Transverse colon (tissue), 4 donors: ENCODE results near the gene NFKB1. TPM values are rescaled to one million over a fixed set of nuclear protein-coding genes. Genes with fewer than 3 reads are reported as not detected.
"Not testable (repeated sequence)": the region's sequence is repeated elsewhere in the genome, so short reads cannot be mapped to it uniquely, and the experiment has no call there.

ENCODE experiments used
- DNase-seq: peaks from one replicate; pipeline ENCODE4 v3.0.0-alpha.2; 2019
- H3K27ac ChIP-seq, 4 donors: fragments of 200-600 bp; sonication (generic); 2 replicates each; pipeline ENCODE4 v1.5.1; 2016 to 2018; ENCODE audit warnings: inconsistent platforms in 4 of 4
- H3K27me3 ChIP-seq: fragments of 200-600 bp; sonication (generic); 2 replicates; pipeline ENCODE4 v1.5.1; 2017; ENCODE audit warnings: inconsistent platforms
- H3K36me3 ChIP-seq, 4 donors: fragments of 200-600 bp; sonication (generic); 2 replicates each; pipeline ENCODE4 v1.5.1; 2017 to 2019; ENCODE audit warnings: inconsistent platforms in 4 of 4
- H3K4me1 ChIP-seq, 4 donors: fragments of 200-600 bp; sonication (generic); 2 replicates each; pipeline ENCODE4 v1.5.1; 2017 to 2020; ENCODE audit warnings: inconsistent platforms in 4 of 4
- H3K4me3 ChIP-seq, 4 donors: fragments of 200-600 bp; sonication (generic); 1 replicate in 1 of 4; 2 replicates in 3 of 4; pipeline versions ENCODE4 v1.5.1 to v1.6.1; 2017 to 2019; ENCODE audit warnings: inconsistent platforms in 4 of 4
- H3K9me3 ChIP-seq, 2 donors: fragments of 200-600 bp; sonication (generic); 2 replicates each; pipeline ENCODE4 v1.5.1; 2017 to 2019; ENCODE audit warnings: inconsistent platforms in 2 of 2
- CTCF ChIP-seq, 5 experiments: fragments of 200-600 bp in 3 of 5; fragments of 450-650 bp in 2 of 5; sonication (generic) in 3 of 5; IDR thresholded peaks; 1 replicate in 2 of 5; 2 replicates in 3 of 5; pipeline ENCODE4 v1.5.1; 2016 to 2017; ENCODE audit warnings: antibody characterized with exemption in 5 of 5, inconsistent platforms in 3 of 5, mild to moderate bottlenecking in 2 of 5, moderate library complexity in 1 of 5
- EP300 ChIP-seq: sonication (generic); formaldehyde crosslinking; IDR thresholded peaks from one replicate; pipeline ENCODE4 v1.6.1; 2017; ENCODE audit warnings: antibody characterized with exemption, low read depth
- POLR2A ChIP-seq: fragments of 450-650 bp; IDR thresholded peaks from one replicate; pipeline ENCODE4 v1.6.1; 2016; ENCODE audit warnings: antibody characterized with exemption, mild to moderate bottlenecking, moderate library complexity
- POLR2AphosphoS5 ChIP-seq, 3 donors: sonication (generic); formaldehyde crosslinking; IDR thresholded peaks; one replicate each; pipeline ENCODE4 v1.6.1; 2016; ENCODE audit warnings: antibody characterized with exemption in 3 of 3
- WGBS, 2 donors: methylation state at CpG; one replicate each; pipeline ENCODE4 v1.1.5; 2018; ENCODE audit warnings: low coverage in 1 of 2; 5-methylcytosine and 5-hydroxymethylcytosine counted together
- in situ Hi-C, 4 donors: fragments of 200-750 bp; cut with MboI; loops; one replicate each; pipeline versions ENCODE4 v1.15.0 to v1.15.1; 2017; ENCODE audit warnings: low sequenced_read_pairs in 3 of 4, low pct_ligation_motif_present in 1 of 4, low pct_unique_long_range_greater_than_20kb in 1 of 4
- intact Hi-C: fragments of 100-400 bp; cut with DNase I; formaldehyde crosslinking; loops from one replicate; pipeline ENCODE4 v1.15.1; 2023; ENCODE audit warnings: low total_unique reads
- total RNA-seq, 4 donors: library from RNA; depleted of rRNA; stranded (reverse); fragments of >200 nt; gene quantifications; one replicate each; pipeline ENCODE4 v1.1.0, GENCODE V29; 2016

Gene NFKB1
- total RNA-seq, 4 donors from 2014 or later = 20.9 to 35.8 (median 25.2) TPM

GRCh38 chr4:102616636-102617035 is 115.5 kb downstream of the NFKB1 start:
- Histone ChIP-seq H3K9me3 (no peaks in the 10 kb centered on the region), H3K4me1 (peaks cover 0 to 17% (median 8%) of the 10 kb centered on the region in 4 donors), H3K36me3 (peaks cover 0 to 33% (median 9%) of the 10 kb centered on the region in 4 donors), H3K27ac (no peak overlapping the region), H3K27me3 (no peaks in the 10 kb centered on the region), H3K4me3 (no peak overlapping the region)
- in situ Hi-C loops = loop anchor here in 3 of 4 donors (10.0 to 25.0 kb wide), 3 partner anchors 172 to 279 kb away; partner anchors contain the start of gene SLC39A8 (in 1 of the 3)
- TF ChIP-seq POLR2A (no peak), POLR2AphosphoS5 (IDR thresholded peaks at IDR 0.05) (peak in 1 of 3 donors; percentile 55)
- intact Hi-C loops = no loop called here
- WGBS, 2 donors = 72% methylated on average over 7 to 9 of the region's 9 CpGs
- DNase-seq = no peak

GRCh38 chr4:102619021-102619420 is 117.9 kb downstream of the NFKB1 start:
- H3K27me3 ChIP-seq, H3K27ac ChIP-seq, DNase-seq, intact Hi-C loops, H3K9me3 ChIP-seq, H3K4me3 ChIP-seq: not testable (repeated sequence)
- peaks cover 0 to 14% (median 5%) of the 10 kb centered on the region in 4 donors for H3K4me1 ChIP-seq
- in situ Hi-C loops = loop anchor here in 3 of 4 donors (10.0 to 25.0 kb wide), 3 partner anchors 174 to 282 kb away; partner anchors contain the start of gene SLC39A8 (in 1 of the 3)
- 59 to 67% methylated on average over 8 to 9 of the region's 9 CpGs for WGBS, 2 donors
- peaks cover 0 to 21% (median 4%) of the 10 kb centered on the region in 4 donors for H3K36me3 ChIP-seq

GRCh38 chr4:102619776-102620631 is 118.8 kb downstream of the NFKB1 start:
- not testable (repeated sequence) for H3K4me3 ChIP-seq, H3K9me3 ChIP-seq, DNase-seq, H3K27me3 ChIP-seq
- intact Hi-C loops (loop anchor here (10.0 kb wide), 3 partner anchors 175 to 475 kb away; partner anchors contain the start of gene BDH2), in situ Hi-C loops (loop anchor here (5.0 to 25.0 kb wide), 6 partner anchors 175 to 465 kb away; partner anchors contain the start of genes SLC39A8 (in 1 of the 4) and SLC9B1 (in 1 of the 4))
- peaks cover 0 to 16% (median 0%) of the 10 kb centered on the region in 4 donors for H3K36me3 ChIP-seq
- H3K27ac ChIP-seq = peak overlapping the region; percentile 53 to 75 (median 72)
- peaks cover 0 to 14% (median 5%) of the 10 kb centered on the region in 4 donors for H3K4me1 ChIP-seq
- WGBS, 2 donors = 65 to 71% methylated on average over 1 to 4 of the region's 4 CpGs

GRCh38 chr4:102620697-102621497 is 119.7 kb downstream of the NFKB1 start:
- H3K4me1 ChIP-seq = peaks cover 0 to 17% (median 5%) of the 10 kb centered on the region in 4 donors
- DNase-seq = peak; percentile 47
- H3K27me3 ChIP-seq = no peaks in the 10 kb centered on the region
- in situ Hi-C loops (loop anchor here (5.0 to 25.0 kb wide), 6 partner anchors 176 to 464 kb away; partner anchors contain the start of genes SLC39A8 (in 1 of the 4) and SLC9B1 (in 1 of the 4)), intact Hi-C loops (loop anchor here (10.0 kb wide), 3 partner anchors 176 to 474 kb away; partner anchors contain the start of gene BDH2)
- WGBS, 2 donors = 50 to 62% methylated on average over 7 to 8 of the region's 8 CpGs
- peaks cover 0 to 10% (median 0%) of the 10 kb centered on the region in 4 donors for H3K36me3 ChIP-seq
- H3K4me3 ChIP-seq = peak overlapping the region in 2 of 4 donors; percentile 13 to 32
- H3K27ac ChIP-seq = peak overlapping the region; percentile 53 to 75 (median 72)
- H3K9me3 ChIP-seq = no peaks in the 10 kb centered on the region
- TF ChIP-seq CTCF (IDR thresholded peaks at IDR 0.05) (peak; percentile 36 to 84 (median 48)), POLR2A (no peak), POLR2AphosphoS5 (IDR thresholded peaks at IDR 0.05) (peak in 1 of 3 donors; percentile 26)

GRCh38 chr4:102623622-102624021 is 122.5 kb downstream of the NFKB1 start:
- H3K27me3 ChIP-seq = no peaks in the 10 kb centered on the region
- H3K4me3 ChIP-seq = no peak overlapping the region
- H3K27ac ChIP-seq = no peak overlapping the region
- peaks cover 0 to 17% (median 5%) of the 10 kb centered on the region in 4 donors for H3K4me1 ChIP-seq
- no peaks in the 10 kb centered on the region for H3K9me3 ChIP-seq
- WGBS, 2 donors = 69 to 87% methylated on average over 4 to 5 of the region's 5 CpGs
- in situ Hi-C loops = loop anchor here (5.0 to 25.0 kb wide), 6 partner anchors 179 to 461 kb away; partner anchors contain the start of genes SLC39A8 (in 1 of the 4) and SLC9B1 (in 1 of the 4)
- no peaks in the 10 kb centered on the region for H3K36me3 ChIP-seq
- intact Hi-C loops = loop anchor here (10.0 kb wide), 3 partner anchors 179 to 471 kb away; partner anchors contain the start of gene BDH2
- DNase-seq = no peak
- TF ChIP-seq CTCF (IDR thresholded peaks at IDR 0.05) = no peak
- no peak for TF ChIP-seq POLR2AphosphoS5 (IDR thresholded peaks at IDR 0.05)
- no peak for TF ChIP-seq EP300
- TF ChIP-seq POLR2A = no peak
